ENCODE data around the gene SLAMF6.

DNA sequence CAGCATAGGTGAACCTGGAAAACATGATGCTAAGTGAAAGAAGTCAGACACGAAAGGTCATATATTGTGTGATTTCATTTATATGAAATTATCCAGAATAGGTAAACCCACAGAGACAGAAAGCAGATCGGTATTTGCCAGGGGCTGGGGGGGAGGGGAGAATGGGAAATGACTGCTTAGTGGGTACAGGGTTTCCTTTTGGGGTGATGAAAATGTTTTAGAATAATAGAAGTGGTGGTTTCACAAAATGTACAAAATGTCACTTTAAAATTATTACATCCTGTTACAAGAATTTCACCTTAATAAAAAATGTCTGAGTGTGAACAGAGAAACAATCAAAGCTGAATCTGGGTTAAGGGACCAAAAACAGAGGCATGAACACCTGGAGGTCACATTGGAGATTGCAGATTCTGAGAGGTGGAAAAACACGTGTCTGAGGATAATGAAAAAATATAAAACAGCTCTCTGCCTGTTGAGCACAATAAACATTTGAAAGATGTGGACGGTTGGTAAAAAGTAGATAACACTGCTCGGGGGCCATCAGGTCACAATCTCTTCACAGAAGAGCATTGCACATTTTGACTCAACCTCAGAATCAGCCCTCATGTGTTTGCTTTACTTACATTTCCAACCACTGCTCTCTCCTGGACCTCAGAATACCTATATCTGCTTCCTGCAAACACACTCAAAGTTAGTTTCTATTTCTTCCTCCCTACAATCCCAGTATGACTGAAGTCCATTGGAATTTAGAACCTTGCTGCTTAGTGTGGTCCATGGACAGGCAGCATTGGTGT lies 3.2 kb downstream of the SLAMF6 start:
- TF ChIP-seq, protein P1, sequence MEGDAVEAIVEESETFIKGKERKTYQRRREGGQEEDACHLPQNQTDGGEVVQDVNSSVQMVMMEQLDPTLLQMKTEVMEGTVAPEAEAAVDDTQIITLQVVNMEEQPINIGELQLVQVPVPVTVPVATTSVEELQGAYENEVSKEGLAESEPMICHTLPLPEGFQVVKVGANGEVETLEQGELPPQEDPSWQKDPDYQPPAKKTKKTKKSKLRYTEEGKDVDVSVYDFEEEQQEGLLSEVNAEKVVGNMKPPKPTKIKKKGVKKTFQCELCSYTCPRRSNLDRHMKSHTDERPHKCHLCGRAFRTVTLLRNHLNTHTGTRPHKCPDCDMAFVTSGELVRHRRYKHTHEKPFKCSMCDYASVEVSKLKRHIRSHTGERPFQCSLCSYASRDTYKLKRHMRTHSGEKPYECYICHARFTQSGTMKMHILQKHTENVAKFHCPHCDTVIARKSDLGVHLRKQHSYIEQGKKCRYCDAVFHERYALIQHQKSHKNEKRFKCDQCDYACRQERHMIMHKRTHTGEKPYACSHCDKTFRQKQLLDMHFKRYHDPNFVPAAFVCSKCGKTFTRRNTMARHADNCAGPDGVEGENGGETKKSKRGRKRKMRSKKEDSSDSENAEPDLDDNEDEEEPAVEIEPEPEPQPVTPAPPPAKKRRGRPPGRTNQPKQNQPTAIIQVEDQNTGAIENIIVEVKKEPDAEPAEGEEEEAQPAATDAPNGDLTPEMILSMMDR (conservative IDR thresholded peaks at IDR 0.05 in 1 of 2, IDR thresholded peaks at IDR 0.05 in 1 of 2; ENCODE audit: low read depth in 1 of 2, low read length in 2 of 2), result no peak
- TF ChIP-seq EZH2 (IDR thresholded peaks at IDR 0.05; ENCODE audit: low read length, missing control alignments), result no peak
